AG09309 (cell line): ENCODE results near the gene RAB23.

Source experiments
- DNase-seq: peaks from one replicate; pipeline ENCODE4 v3.0.0-alpha.2; 2010; ENCODE audit warnings: low read depth
- H3K4me3 ChIP-seq: 2 replicates; pipeline ENCODE4 v1.5.1; 2011; ENCODE audit warnings: mild to moderate bottlenecking, low read depth, low read length, moderate library complexity; ENCODE audit not compliant: control insufficient read depth
- CTCF ChIP-seq: IDR thresholded peaks from 2 replicates; pipeline ENCODE4 v1.5.1; 2011; ENCODE audit warnings: mild to moderate bottlenecking, low read depth, low read length, inconsistent platforms; ENCODE audit not compliant: insufficient read depth, control insufficient read depth; ENCODE audit errors: missing control alignments

RAB23 gene

GRCh38 chr6:57195457-57195856 lies 26.6 kb downstream of the RAB23 start:
- DNase-seq: no peak
- TF ChIP-seq CTCF: no peak
- H3K4me3 ChIP-seq: no peak overlapping the region

- no peak overlapping the region for H3K4me3 ChIP-seq
- TF ChIP-seq CTCF: no peak
- no peak for DNase-seq
Measured at GRCh38 chr6:57193177-57193576, 28.9 kb downstream of the RAB23 start.

GRCh38 chr6:57190140-57190539 lies 32.0 kb downstream of the RAB23 start:
- TF ChIP-seq CTCF: peak; percentile 49
- DNase-seq: no peak
- no peak overlapping the region for H3K4me3 ChIP-seq

GRCh38 chr6:57183336-57183735 lies 38.8 kb downstream of the RAB23 start:
- TF ChIP-seq CTCF: no peak
- no peak for DNase-seq

GRCh38 chr6:57182017-57182432 lies 40.1 kb downstream of the RAB23 start:
- DNase-seq: no peak
- no peak overlapping the region for H3K4me3 ChIP-seq
- no peak for TF ChIP-seq CTCF

More at GRCh38 chr6:57183336-57183735, 38.8 kb downstream of the RAB23 start:
- no peak overlapping the region for H3K4me3 ChIP-seq

GRCh38 chr6:57180596-57180995 lies 41.5 kb downstream of the RAB23 start:
- TF ChIP-seq CTCF: no peak
- H3K4me3 ChIP-seq: no peak overlapping the region
- DNase-seq: no peak

GRCh38 chr6:57177545-57178265 lies 44.4 kb downstream of the RAB23 start:
- H3K4me3 ChIP-seq: no peak overlapping the region
- no peak for DNase-seq
- TF ChIP-seq CTCF: no peak
